Stimulated activated CD8-positive, alpha-beta memory T cell treated with anti-CD3 and anti-CD28 coated beads, Interleukin-4, amount 100 ng/mL, for 48 hours (primary cell): ENCODE measurements around the gene LCA5.
"Not testable (repeated sequence)": the region's sequence is repeated elsewhere in the genome, so short reads cannot be mapped to it uniquely, and the experiment has no call there.

Source experiments
- DNase-seq: peaks from one replicate; pipeline ENCODE4 v3.0.0-alpha.2; 2020

LCA5 gene

DNA sequence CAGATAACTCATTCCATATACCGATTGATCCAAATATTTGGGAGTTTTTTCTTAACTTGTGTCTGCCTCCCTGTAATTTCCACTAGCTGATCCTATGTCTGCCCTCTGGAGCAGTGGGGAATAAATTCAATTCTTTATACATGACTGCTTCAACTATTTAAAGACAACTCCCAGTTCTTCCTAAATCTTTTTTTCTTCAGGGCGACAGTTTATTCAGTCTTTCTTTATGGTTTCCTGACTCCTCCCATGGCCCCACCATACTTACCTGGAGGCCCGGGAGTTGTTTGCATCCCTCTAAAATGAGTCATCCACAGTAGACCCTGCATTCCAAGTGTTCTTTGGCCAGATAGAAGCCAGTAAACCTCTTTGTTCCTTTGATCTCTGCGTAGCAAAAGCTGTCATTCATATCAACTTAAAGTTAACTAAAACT is 73.6 kb downstream of the LCA5 start:
- DNase-seq: no peak

DNA sequence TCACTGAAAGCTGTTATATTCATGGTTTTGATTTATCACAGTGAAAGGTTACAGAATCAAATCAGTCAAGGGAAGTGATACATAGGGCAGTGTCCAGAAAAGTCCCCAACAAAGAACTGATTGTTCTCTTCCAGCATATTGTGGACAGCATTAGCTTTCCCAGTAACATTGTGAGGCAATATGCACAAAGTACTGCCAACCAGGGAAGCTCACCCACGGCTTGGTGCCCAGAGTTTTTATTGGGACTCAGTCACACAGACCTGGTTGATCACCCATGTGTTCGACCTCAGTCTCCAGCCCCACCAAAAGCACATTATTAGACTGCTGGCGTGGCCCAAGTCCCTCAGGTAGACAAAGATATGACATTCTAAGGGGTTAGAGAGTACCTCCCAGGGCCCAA is 76.0 kb downstream of the LCA5 start:
- no peak for DNase-seq

DNA sequence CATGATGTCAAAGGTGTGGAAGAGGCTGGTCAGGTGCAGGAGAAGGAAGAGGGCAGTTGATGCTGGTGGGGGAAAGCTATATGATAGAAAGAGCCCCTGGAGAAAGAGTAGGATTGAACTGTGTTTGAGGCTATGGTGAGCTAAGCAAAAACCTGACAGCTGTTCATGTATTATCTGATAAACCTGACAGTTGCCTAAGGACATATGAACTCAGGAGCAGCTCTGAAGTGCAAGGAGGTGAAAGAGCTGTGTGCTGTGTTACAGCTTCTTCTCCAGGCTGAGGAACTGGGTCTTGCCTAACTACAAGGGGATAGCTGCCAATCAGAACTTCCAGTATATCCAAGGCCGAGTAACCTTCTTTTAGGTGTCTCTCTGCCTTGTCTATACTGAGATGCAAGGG is 81.8 kb downstream of the LCA5 start:
- no peak for DNase-seq

DNA sequence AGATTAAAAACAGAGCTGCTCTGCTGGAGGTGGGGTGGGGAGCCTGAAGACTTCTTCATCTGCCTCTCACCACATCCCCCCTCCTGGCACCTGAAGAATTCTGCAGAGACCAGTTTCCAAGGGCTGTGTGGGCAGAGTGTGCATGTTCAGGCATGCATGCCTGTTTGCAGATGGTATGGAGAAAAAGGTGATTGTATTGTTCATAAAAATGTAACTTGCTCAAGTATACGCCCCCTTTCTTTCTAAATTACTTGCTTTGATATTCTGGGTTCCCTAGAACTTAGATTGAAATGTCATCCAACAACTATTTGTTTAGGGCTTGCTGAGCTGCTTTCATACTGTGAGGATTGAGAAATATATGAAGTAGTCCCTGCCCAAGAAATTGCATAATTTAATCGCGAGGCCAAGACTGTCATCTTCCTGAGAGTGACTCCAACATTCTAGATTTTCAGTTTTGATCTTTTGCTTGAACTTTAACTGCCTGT is 83.6 kb downstream of the LCA5 start:
- no peak for DNase-seq

DNA sequence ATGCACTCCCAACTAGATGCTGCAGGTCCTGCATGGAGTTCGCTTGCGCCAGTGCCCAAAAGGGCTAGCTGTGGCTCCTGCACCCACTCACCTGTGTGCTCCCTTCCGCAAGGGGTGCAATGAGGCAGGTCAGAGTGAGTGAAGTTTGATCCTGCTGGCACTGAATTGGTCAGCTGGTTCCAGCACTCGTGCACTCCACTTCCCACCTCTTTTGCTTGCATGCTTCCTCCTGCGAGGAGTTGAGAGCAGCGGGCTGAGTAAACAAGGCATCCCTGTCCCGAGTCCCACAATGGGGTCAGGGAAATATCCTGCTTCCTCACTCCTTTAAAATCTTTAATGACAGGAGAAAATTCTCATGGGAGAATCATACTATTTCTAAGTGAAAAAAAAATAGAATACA is 86.2 kb downstream of the LCA5 start:
- DNase-seq: no peak

DNA sequence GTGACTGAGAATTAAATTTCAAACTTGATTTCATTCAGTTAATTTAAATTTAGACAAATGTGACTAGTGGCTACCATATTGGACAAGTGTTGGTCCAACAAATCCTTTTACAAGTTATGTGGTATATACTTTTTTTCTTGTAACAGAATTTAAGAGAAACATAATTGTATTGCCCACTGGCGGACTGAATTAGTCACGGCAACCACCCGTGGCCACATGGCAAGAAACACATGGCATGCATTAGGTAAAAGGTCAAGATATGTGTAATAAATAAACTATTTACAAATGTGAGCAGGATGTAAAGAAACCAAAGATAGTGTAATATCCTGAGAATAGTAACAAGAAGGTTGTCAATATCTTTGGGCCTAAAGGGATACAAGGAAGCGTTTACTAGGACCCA is 91.2 kb downstream of the LCA5 start:
- DNase-seq: no peak

DNA sequence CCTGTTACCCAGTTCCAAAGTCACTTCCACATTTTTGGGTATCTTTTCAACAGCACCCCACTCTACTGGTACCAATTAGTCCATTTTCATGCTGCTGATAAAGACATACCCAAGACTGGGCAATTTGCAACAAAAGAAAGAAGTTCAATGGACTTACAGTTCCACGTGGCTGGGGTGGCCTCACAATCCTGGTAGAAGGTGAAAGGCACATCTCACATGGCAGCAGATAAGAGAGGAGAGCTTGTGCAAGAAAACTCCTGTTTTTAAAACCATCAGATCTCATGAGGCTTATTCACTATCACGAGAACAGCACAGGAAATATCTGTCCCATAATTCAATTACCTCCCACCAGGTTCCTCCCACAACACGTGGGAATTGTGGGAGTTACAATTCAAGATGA is 93.4 kb downstream of the LCA5 start:
- DNase-seq: not testable (repeated sequence)

DNA sequence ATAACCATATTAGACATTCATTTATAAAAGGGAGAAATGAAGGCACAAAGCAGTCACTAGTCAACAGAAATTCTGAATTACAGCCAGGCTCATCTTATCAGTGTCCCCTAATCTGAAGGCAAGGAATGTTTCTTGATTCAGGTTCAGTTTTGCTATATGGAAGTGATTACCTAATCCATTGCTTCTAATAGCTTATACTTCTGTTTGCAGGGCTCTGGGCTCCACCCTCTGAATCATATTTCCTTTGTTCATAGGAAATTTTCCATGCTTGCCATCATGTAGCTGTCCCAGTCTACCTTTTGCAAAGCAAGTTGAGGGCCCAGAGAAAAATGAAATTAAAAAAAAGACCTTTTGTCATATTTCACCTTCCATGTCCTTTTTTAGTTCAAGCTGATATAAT is 96.0 kb downstream of the LCA5 start:
- no peak for DNase-seq

DNA sequence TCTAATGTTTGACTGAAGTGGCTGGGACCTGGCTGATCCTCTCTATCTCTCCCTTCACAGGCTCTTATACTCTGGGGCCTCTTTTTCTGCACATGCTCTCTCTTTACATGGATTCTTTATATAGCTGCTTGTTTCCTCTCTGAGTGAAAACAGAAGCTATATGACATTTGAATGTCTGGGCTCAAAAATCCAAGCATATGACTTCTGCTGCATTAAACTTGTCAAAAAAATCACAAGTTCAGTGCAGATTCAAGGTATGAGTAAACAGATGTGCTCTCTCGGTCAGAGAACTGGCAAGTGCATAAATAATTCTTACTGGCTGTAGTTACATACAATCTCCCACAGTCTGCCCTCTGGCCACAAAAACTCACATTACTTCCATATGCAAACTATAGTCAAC is 96.6 kb downstream of the LCA5 start:
- no peak for DNase-seq

DNA sequence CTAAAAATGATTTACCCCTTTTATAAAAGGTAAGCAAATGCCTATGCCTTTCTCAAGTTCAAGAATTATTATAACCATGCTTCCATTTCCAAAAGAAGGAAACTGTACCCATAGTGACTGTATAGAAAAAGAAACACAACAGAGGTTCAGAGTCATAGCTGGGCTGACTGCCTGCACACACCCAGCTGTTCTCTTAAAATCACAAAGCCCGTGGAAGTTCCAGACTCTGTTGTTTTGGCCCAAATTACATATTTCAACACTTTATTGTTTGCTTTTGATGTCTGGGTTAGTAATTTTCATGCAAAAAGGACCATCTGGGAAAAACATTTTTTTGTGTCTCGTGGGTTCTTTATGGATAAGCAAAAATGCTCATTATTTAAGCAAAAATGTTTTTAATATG is 99.2 kb downstream of the LCA5 start:
- no peak for DNase-seq

DNA sequence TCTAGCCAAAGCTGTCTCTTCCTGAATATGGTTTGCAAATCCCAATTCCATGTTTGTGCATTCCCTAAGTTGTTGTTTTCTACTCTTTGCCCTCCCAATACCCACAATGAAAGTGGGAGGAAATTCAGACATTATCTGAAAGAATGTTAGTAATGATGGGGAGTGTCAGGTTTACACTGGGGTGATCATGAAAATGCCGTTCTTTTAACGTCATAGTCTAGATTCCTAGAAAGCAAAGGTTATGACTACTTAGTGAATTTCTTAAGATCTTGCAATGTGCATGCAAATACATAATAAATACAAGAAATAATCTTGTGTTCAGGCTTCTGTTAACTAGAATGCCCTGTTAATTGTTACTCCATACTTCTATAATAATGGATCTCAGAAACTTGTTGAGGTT is 101.0 kb downstream of the LCA5 start:
- no peak for DNase-seq

DNA sequence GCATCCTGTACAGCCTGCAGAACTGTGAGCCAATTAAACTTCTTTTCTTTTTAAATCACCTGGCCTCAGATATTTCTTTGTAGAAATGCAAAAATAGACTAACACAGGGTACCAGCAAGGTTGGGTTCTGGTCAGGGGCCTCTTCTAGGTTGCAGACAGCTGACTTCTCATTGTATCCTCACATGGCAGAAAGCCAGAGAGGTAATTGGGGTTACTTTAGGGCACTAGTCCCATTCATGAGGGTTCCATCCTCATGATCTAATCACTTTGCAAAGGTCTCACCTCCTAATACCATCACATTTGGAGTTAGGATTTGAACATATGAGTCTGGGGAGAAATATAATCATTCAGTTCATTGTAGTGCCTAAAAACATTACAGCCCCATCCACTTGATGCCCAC is 101.5 kb downstream of the LCA5 start:
- no peak for DNase-seq
